Measurements from ENCODE around the gene TEF. TPM values are rescaled to one million over a fixed set of nuclear protein-coding genes. Genes with fewer than 3 reads are reported as not detected.

TEF gene
- total RNA-seq, 1 donor from 2014 or later = 6.6 TPM

DNA sequence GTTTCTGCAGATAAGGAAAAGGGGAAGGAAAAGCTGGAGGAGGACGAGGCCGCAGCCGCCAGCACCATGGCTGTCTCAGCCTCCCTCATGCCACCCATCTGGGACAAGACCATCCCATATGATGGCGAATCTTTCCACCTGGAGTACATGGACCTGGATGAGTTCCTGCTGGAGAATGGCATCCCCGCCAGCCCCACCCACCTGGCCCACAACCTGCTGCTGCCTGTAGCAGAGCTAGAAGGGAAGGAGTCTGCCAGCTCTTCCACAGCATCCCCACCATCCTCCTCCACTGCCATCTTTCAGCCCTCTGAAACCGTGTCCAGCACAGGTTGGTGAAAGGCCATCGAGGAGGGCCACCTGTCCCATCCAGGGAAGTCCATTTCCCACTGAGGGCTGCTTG, 5.6 kb downstream of the TEF start:
- no peak for DNase-seq (ENCODE audit: low spot score)
- H3K9me3 Mint-ChIP-seq (ENCODE audit: unreplicated experiment) = no peaks in the 10 kb centered on the region
- H3K36me3 Mint-ChIP-seq (ENCODE audit: low read depth, unreplicated experiment) = peaks cover 3% of the 10 kb centered on the region
- H3K27ac Mint-ChIP-seq (ENCODE audit: unreplicated experiment) = no peak overlapping the region
- H3K27me3 Mint-ChIP-seq (ENCODE audit: unreplicated experiment) = peaks cover 5% of the 10 kb centered on the region
- TF ChIP-seq CTCF (IDR thresholded peaks at IDR 0.05; ENCODE audit: unreplicated experiment) = no peak
- H3K4me3 Mint-ChIP-seq (ENCODE audit: unreplicated experiment) = no peak overlapping the region
- H3K4me1 Mint-ChIP-seq (ENCODE audit: unreplicated experiment) = no peaks in the 10 kb centered on the region

DNA sequence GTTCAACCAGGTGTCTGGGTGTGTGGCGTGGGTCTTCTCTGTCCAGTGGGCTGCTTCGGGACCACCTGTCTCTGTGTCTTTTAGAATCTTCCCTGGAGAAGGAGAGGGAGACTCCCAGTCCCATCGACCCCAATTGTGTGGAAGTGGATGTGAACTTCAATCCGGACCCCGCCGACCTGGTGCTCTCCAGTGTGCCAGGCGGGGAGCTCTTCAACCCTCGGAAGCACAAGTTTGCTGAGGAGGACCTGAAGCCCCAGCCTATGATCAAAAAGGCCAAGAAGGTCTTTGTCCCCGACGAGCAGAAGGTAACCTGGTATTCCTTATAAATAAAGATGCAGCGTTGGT, 12.2 kb downstream of the TEF start:
- Mint-ChIP-seq H3K36me3 (ENCODE audit: low read depth, unreplicated experiment) (peaks cover 8% of the 10 kb centered on the region), H3K27me3 (ENCODE audit: unreplicated experiment) (peaks cover 1% of the 10 kb centered on the region), H3K9me3 (ENCODE audit: unreplicated experiment) (no peaks in the 10 kb centered on the region), H3K4me1 (ENCODE audit: unreplicated experiment) (no peaks in the 10 kb centered on the region), H3K27ac (ENCODE audit: unreplicated experiment) (no peak overlapping the region), H3K4me3 (ENCODE audit: unreplicated experiment) (no peak overlapping the region)
- TF ChIP-seq CTCF (IDR thresholded peaks at IDR 0.05; ENCODE audit: unreplicated experiment) = no peak
- DNase-seq (ENCODE audit: low spot score) = no peak

GRCh38 chr22:41395531-41396240, 13.9 kb downstream of the TEF start:
- H3K4me3 Mint-ChIP-seq (ENCODE audit: unreplicated experiment) = no peak overlapping the region
- H3K36me3 Mint-ChIP-seq (ENCODE audit: low read depth, unreplicated experiment) = peaks cover 5% of the 10 kb centered on the region
- H3K9me3 Mint-ChIP-seq (ENCODE audit: unreplicated experiment) = no peaks in the 10 kb centered on the region
- H3K27me3 Mint-ChIP-seq (ENCODE audit: unreplicated experiment) = peaks cover 1% of the 10 kb centered on the region
- no peak overlapping the region for H3K27ac Mint-ChIP-seq (ENCODE audit: unreplicated experiment)
- TF ChIP-seq CTCF (IDR thresholded peaks at IDR 0.05; ENCODE audit: unreplicated experiment) = no peak
- DNase-seq (ENCODE audit: low spot score) = no peak
- H3K4me1 Mint-ChIP-seq (ENCODE audit: unreplicated experiment) = no peaks in the 10 kb centered on the region

DNA sequence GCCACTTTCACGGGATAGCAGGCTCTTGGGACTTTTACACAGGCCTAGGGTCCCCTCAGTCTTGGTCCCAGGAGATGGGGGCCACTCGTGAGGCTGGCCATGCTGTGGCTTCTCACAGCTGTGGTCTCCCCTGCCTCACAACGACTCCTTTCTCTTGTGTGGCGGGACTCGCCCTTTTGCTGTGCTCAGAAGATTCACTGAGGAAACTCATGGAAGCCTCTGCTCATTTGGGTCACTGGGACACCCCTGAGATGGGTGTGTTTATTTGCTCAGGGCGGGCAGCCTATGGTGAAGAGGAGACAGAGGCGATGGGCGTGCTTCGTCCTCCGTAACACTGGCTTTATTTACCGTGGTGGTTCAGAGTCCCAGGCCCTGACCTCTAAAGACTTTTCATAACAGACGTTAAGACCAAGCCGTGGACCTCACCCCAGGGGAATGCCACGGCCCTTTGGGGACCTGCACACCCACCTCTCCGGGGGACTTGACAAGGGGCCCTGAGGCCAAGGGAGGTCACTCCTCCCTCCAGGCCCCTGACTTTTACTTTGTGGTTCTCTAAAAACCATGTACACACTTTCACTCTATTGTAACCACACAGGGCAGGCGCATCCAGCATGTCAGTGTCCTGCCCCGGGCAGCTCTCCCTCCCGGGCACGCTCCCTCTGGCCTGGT, 15.5 kb downstream of the TEF start:
- no peak overlapping the region for H3K4me3 Mint-ChIP-seq (ENCODE audit: unreplicated experiment)
- DNase-seq (ENCODE audit: low spot score) = no peak
- no peaks in the 10 kb centered on the region for H3K9me3 Mint-ChIP-seq (ENCODE audit: unreplicated experiment)
- H3K36me3 Mint-ChIP-seq (ENCODE audit: low read depth, unreplicated experiment) = peaks cover 5% of the 10 kb centered on the region
- no peak for TF ChIP-seq CTCF (IDR thresholded peaks at IDR 0.05; ENCODE audit: unreplicated experiment)
- H3K27me3 Mint-ChIP-seq (ENCODE audit: unreplicated experiment) = peaks cover 1% of the 10 kb centered on the region
- no peaks in the 10 kb centered on the region for H3K4me1 Mint-ChIP-seq (ENCODE audit: unreplicated experiment)
- no peak overlapping the region for H3K27ac Mint-ChIP-seq (ENCODE audit: unreplicated experiment)

DNA sequence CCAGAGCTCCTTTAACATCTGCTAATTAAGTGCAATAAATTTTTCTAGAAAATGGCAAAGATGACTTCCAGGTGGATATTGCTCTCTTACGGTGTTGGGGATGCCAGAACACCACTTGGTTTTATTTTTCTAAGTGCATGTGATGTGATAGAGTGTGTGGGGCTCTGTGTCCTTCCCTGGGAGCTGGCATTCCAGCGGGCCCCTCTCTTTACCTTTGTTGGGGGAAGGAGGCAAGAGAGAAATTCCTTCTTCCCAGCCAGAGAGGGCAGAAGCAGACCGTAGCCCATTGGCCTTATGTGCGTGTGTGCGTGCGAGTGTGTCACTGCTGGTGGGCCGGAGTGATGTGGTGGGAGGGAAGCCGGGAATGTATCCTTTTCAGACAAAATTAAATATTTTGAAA, 17.2 kb downstream of the TEF start:
- no peak for DNase-seq (ENCODE audit: low spot score)
- no peaks in the 10 kb centered on the region for H3K9me3 Mint-ChIP-seq (ENCODE audit: unreplicated experiment)
- no peaks in the 10 kb centered on the region for H3K27me3 Mint-ChIP-seq (ENCODE audit: unreplicated experiment)
- TF ChIP-seq CTCF (IDR thresholded peaks at IDR 0.05; ENCODE audit: unreplicated experiment) = no peak
- peaks cover 5% of the 10 kb centered on the region for H3K36me3 Mint-ChIP-seq (ENCODE audit: low read depth, unreplicated experiment)
- no peak overlapping the region for H3K27ac Mint-ChIP-seq (ENCODE audit: unreplicated experiment)
- no peak overlapping the region for H3K4me3 Mint-ChIP-seq (ENCODE audit: unreplicated experiment)
- no peaks in the 10 kb centered on the region for H3K4me1 Mint-ChIP-seq (ENCODE audit: unreplicated experiment)

All from endothelial cell (in vitro differentiated cells).